GM12891 (cell line): ENCODE results near the gene DMAP1.

Source experiments
- DNase-seq: peaks from one replicate; pipeline ENCODE4 v3.0.0; 2011; ENCODE audit warnings: low spot score; ENCODE audit not compliant: insufficient read length
- FAIRE-seq: peaks from 2 replicates; lab custom pipeline; 2011; peaks lifted over from hg19 to GRCh38; lab: Jason Lieb, UNC
- PAX5 ChIP-seq: IDR thresholded peaks from 2 replicates; pipeline ENCODE4 v1.6.1; 2011; ENCODE audit warnings: low read length, moderate library complexity, mild to moderate bottlenecking; ENCODE audit not compliant: insufficient read depth, severe bottlenecking
- POLR2A ChIP-seq: IDR thresholded peaks from 2 replicates; pipeline ENCODE4 v1.6.1; 2011; ENCODE audit warnings: low read depth, low read length, control low read depth
- POLR2AphosphoS5 ChIP-seq: IDR thresholded peaks from 2 replicates; pipeline ENCODE4 v1.6.1; 2011; ENCODE audit warnings: low read depth, low read length, control low read depth
- POU2F2 ChIP-seq: IDR thresholded peaks from 2 replicates; pipeline ENCODE4 v1.6.1; 2011; ENCODE audit warnings: low read depth, mild to moderate bottlenecking, control low read depth, low read length, moderate library complexity
- SPI1 ChIP-seq: IDR thresholded peaks from 2 replicates; pipeline ENCODE4 v1.6.1; 2011; ENCODE audit warnings: low read depth, low read length, control low read depth
- TAF1 ChIP-seq: IDR thresholded peaks from 2 replicates; pipeline ENCODE4 v1.6.1; 2011; ENCODE audit warnings: low read depth, low read length, control low read depth

Gene DMAP1

DNA sequence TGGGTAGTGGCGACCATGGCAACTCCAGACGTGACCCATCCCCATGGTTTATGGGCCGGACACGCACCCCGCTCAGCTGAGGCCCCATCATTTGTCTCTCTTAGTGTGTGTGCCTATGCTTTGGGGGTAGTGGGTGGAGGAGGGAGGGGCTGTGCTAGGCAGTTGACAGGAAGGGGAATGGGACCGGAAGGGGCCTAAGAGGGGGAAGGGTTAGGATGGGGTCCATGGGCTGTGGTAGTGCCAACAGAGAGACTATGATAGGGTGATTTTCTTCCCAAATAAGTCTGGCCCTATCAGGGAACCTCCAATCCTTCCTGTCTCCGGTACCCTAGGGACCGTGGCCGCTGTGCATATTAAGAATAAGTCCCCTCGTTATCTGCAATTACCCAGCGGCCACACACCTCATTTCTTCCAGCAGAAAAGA is 9.9 kb downstream of the DMAP1 start:
- FAIRE-seq = no peak

DNA sequence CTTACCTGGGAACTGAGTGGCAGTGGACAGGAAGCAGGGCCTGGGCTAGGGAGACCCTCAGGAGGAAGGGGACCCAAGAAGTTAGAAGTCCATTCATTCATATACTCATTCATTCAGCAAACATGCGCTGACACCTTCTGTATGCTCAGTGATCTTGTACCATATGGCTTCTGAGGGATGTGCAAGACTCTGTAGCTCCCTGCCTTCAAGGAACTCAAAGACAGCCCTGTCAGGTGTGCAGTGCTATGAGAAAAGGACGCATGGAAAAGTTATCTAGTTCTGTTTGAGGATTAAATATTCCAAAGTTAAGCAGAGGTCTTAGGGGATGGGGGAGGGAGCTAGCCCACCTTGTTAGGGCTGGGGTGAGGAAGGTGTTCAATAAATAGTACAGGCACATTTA is 12.5 kb downstream of the DMAP1 start:
- FAIRE-seq (no peak), DNase-seq (no peak)
- TF ChIP-seq POU2F2 (no peak), TAF1 (no peak), SPI1 (no peak), POLR2A (no peak), PAX5 (no peak), POLR2AphosphoS5 (no peak)

More for the DNA sequence above, 9.9 kb downstream of the DMAP1 start:
- no peak for DNase-seq
- TF ChIP-seq PAX5 (no peak), TAF1 (no peak), POLR2AphosphoS5 (no peak)

DNA sequence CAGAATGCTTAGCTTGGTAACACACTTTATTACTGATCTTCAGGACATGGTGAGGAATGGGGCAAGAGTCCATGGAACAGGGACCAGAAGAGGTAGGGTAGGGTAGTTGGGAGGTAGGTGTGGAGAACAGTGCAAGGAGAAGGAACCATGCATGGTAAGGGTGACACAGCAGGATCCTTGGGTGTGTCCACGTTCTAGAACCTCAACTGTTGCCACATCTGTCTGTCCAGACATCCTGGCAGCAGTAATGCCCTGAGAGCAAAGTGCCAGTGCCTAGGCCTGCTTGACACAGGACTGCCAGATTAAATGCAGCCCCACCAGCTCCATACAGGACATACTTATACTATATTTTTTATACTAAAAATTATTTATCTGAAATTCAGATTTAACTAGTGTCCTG is 13.9 kb downstream of the DMAP1 start:
- no peak for DNase-seq
- no peak for TF ChIP-seq POLR2AphosphoS5
- no peak for TF ChIP-seq POLR2A
- no peak for TF ChIP-seq PAX5
- no peak for TF ChIP-seq TAF1
- TF ChIP-seq POU2F2 = no peak
- no peak for TF ChIP-seq SPI1
- no peak for FAIRE-seq

DNA sequence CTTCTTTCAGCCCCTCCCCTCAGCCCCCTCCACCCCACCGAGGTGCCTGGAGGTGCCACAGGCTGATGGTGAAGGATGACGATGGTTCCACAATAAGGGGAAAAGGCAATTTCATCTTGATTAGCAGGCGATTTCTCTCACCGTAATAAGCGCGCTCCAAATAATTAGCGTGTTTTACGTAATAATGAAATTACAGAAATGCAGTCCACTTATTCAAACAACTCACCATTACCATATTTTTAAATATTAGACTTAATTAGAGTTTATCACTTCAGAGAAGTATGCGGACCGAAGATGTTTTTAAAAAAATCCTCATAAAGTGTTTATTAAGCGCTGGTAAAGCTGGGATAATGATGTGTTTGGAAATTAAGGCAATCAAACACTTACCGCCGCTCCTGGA is 14.9 kb downstream of the DMAP1 start:
- FAIRE-seq (no peak), DNase-seq (no peak)
- TF ChIP-seq TAF1 (no peak), PAX5 (no peak), POU2F2 (no peak), POLR2A (no peak), SPI1 (no peak), POLR2AphosphoS5 (no peak)

DNA sequence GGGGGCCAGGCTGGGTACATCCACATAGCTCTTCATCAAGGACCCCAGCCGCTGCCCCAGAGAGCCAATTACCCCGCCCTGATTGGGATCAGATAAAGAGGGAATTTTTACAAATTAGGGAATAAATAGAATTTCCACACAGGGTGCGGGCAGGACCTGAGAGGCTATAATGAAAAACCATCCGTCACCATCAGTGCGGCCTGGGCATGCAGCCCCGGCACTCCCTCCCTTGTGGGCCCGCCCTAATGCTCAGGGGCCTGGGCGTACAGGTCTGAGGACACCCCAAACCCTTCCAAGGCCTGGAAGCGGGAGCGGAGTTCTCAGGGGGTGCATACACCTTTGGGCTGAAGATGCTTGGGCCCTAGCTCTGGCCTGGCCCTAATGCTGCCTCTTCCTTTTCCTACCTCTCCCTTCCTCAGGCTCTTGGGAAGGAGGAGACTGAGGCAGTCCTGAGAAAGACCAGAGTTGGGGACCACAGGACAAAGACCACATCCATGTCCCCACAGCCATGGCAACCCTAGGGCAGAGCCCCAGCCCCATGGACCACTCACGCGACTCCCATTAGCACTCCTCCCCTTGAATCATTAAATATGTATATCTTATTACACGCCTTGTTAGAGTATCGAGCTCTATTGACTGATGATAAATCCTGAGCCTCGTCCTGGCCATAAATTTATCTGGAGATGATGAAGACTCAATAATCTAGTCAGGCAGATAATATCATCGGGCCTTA is 16.3 kb downstream of the DMAP1 start:
- FAIRE-seq = no peak
- DNase-seq = no peak
- TF ChIP-seq POLR2A (no peak), TAF1 (no peak), POLR2AphosphoS5 (no peak), SPI1 (no peak), PAX5 (no peak), POU2F2 (no peak)

DNA sequence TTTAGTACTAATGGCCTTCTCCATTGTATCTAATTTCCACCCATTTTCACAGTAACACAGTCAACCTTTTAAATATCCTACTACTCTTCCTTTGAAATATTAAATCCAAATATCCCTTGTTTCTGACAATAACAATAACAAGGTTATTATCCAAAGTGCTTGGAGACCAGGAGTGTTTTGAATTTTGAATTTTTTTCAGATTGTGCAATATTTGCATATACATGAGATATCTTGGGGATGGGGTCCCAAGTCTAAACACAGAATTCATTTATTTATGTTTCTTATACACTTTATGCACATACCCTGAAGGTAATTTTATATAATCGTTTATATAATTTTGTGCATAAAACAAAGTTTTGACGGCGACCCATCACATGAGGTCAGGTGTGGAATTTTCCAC is 17.5 kb downstream of the DMAP1 start:
- no peak for DNase-seq
- TF ChIP-seq POLR2A (no peak), POU2F2 (no peak), PAX5 (no peak), POLR2AphosphoS5 (no peak), SPI1 (no peak), TAF1 (no peak)
- no peak for FAIRE-seq

DNA sequence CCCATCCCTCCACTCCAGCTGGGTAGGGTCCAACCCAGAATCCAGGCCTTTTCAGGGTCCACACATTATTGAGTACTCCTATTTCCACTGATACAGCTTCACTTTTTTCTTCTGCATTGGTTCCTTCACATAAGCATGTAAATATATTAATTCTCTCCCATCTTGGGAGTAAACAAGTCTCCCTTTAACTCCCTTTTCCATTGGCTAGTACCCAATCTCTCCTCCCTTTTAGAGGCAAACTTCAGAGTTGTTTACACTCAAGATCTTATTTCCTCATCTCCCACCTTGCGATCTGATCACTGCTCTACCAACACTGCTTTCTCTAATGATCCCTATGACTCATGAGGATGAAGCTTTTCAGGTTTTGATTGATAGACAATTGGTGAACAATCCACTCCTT is 20.3 kb downstream of the DMAP1 start:
- TF ChIP-seq POLR2A (no peak), SPI1 (no peak), TAF1 (no peak), POU2F2 (no peak)
- FAIRE-seq = no peak
- DNase-seq = no peak

DNA sequence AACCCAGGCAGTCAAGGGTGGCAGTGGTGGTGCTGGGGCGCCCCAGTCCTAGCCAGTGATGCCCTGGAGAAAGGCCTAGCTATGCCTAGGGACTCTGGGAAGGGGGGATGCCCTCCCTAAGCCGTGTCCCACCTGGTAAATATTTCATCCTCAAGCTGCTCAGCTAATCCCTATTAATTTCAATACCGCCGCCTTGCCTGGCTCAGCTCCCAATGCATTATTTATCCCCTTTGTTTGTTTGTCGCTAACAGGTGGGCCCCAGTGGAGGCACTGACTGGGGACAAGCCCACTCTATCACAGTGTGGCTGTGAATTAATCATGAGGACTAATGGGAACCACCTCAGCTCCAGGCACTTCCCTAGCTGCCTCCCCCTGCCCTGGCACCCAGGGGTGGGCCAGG is 22.5 kb downstream of the DMAP1 start:
- DNase-seq (no peak), FAIRE-seq (no peak)
- TF ChIP-seq POLR2AphosphoS5 (no peak), POLR2A (no peak), PAX5 (no peak), TAF1 (no peak), SPI1 (no peak), POU2F2 (no peak)

DNA sequence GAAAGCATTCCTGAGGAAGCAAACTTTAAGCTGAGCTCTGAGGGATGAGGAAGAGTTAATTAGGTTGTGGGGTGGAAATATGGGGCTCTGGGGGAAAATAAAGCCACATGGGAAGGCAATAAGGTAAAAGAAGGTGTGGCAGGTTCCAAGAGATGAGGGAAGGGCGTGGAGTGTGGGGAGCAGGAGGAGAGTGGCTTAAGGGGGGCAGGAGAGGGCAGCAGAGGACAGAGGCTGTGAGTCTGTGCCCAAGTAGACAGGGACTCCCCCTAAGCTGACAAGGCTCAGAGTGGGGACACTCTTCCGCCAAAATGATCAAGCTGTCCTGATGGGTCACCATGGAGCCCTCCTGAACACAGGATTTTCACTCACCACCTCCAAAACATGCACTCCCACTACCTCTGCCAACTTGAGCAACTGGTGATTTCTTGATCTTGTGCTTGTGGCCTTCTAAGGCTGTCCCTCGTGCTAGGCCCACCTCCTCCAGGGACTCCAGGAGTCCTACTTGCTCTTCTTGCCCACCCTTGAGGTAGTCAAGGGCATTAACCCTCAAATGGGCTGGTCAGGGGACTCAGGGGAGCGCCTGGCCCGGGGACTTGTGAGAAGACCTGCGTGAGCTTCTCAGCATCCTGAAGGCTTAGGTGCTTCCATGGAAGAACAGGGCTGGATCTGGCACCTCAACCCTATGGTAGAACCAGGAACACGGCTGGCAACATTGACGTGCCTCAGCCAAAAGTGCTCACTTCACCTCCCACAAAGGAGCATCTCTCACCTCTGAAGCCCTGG is 23.4 kb downstream of the DMAP1 start:
- DNase-seq = no peak
- TF ChIP-seq POU2F2 (no peak), PAX5 (no peak), POLR2A (no peak), SPI1 (no peak), TAF1 (no peak), POLR2AphosphoS5 (no peak)
- no peak for FAIRE-seq
